SK-N-SH (cell line): Measurements from ENCODE around the gene MB21D2. TPM values are rescaled to one million over a fixed set of nuclear protein-coding genes. Genes with fewer than 3 reads are reported as not detected.

Experiments
- CTCF ChIA-PET: fragments of 300-600, 350-600 bp; formaldehyde crosslinking; extraction: SDS; loops from one replicate; lab custom pipeline; 2021; lab: Yijun Ruan, JAX
- POLR2A ChIA-PET: fragments of 350-600 bp; sonication (Branson Sonifier 250); formaldehyde crosslinking; extraction: SDS; loops from one replicate; lab custom pipeline; 2020; ENCODE audit warnings: antibody characterized with exemption, inconsistent platforms; lab: Yijun Ruan, JAX
- DNase-seq: peaks from one replicate; pipeline ENCODE4 v3.0.0; 2012
- H2AFZ ChIP-seq: fragments of 200-600 bp; sonication (generic); 2 replicates; pipeline ENCODE4 v1.8.1; 2016; ENCODE audit warnings: antibody characterized with exemption, mild to moderate bottlenecking, low read depth
- H3F3A ChIP-seq: fragments of 200-600 bp; sonication (generic); replicated peaks from 2 replicates; pipeline ENCODE3; 2016; ENCODE audit warnings: antibody characterized with exemption, mild to moderate bottlenecking; ENCODE audit not compliant: insufficient read depth
- H3K27ac ChIP-seq, 2 experiments: fragments of 200-500 bp in 1 of 2; fragments of 200-600 bp in 1 of 2; sonication (Bioruptor generic) in 1 of 2; sonication (generic), shearing (Covaris generic) in 1 of 2; 2 replicates each; pipeline versions ENCODE4 v1.5.1 to v1.6.1; 2014 to 2016; ENCODE audit warnings: low read depth in 2 of 2, inconsistent platforms in 1 of 2, low read length in 1 of 2, mild to moderate bottlenecking in 1 of 2, mixed read lengths in 1 of 2
- H3K27me3 ChIP-seq: fragments of 200-600 bp; sonication (generic), shearing (Covaris generic); 2 replicates; pipeline ENCODE4 v1.6.1; 2016; ENCODE audit warnings: mixed run types; ENCODE audit not compliant: insufficient read depth
- H3K36me3 ChIP-seq, 2 experiments: fragments of 200-500 bp in 1 of 2; fragments of 200-600 bp in 1 of 2; sonication (Bioruptor generic) in 1 of 2; sonication (generic) in 1 of 2; replicated peaks in 1 of 2; 2 replicates each; pipeline versions ENCODE3 to v1.5.1; 2014 to 2016; ENCODE audit warnings: low read length in 1 of 2, mild to moderate bottlenecking in 1 of 2; ENCODE audit not compliant: insufficient read depth in 2 of 2, control insufficient read depth in 1 of 2
- H3K4me1 ChIP-seq, 2 experiments: fragments of 200-500 bp in 1 of 2; fragments of 200-600 bp in 1 of 2; sonication (Bioruptor generic) in 1 of 2; sonication (generic), shearing (Covaris generic) in 1 of 2; 2 replicates each; pipeline versions ENCODE4 v1.5.1 to v1.6.1; 2014 to 2016; ENCODE audit warnings: low read depth in 1 of 2, low read length in 1 of 2, mixed run types in 1 of 2; ENCODE audit not compliant: insufficient read depth in 2 of 2, control insufficient read depth in 1 of 2
- H3K4me2 ChIP-seq: fragments of 200-600 bp; sonication (generic), shearing (Covaris generic); 2 replicates; pipeline ENCODE4 v1.6.1; 2017; ENCODE audit warnings: mixed run types
- H3K4me3 ChIP-seq, 2 experiments: fragments of 200-500 bp in 1 of 2; fragments of 200-600 bp in 1 of 2; sonication (Bioruptor generic) in 1 of 2; sonication (generic), shearing (Covaris generic) in 1 of 2; 2 replicates each; pipeline versions ENCODE4 v1.5.1 to v1.8.1; 2014 to 2016; ENCODE audit warnings: low read depth in 2 of 2, inconsistent platforms in 1 of 2, low read length in 1 of 2, mild to moderate bottlenecking in 1 of 2, mixed read lengths in 1 of 2, moderate library complexity in 1 of 2
- H3K79me2 ChIP-seq: fragments of 200-600 bp; sonication (generic); 2 replicates; pipeline ENCODE4 v1.8.1; 2017; ENCODE audit warnings: mild to moderate bottlenecking; ENCODE audit not compliant: insufficient read depth
- H3K9ac ChIP-seq: fragments of 200-600 bp; sonication (generic); 2 replicates; pipeline ENCODE4 v1.6.1; 2017; ENCODE audit warnings: mixed run types
- H3K9me2 ChIP-seq: fragments of 200-600 bp; sonication (generic); 2 replicates; pipeline ENCODE4 v1.6.1; 2017; ENCODE audit warnings: mixed run types
- H3K9me3 ChIP-seq: fragments of 200-600 bp; sonication (generic); 2 replicates; pipeline ENCODE4 v1.6.1; 2017; ENCODE audit warnings: mixed run types, mild to moderate bottlenecking, moderate library complexity
- H4K20me1 ChIP-seq: fragments of 200-600 bp; sonication (generic); 2 replicates; pipeline ENCODE4 v1.6.1; 2017; ENCODE audit warnings: mild to moderate bottlenecking, mixed run types; ENCODE audit not compliant: insufficient read depth
- CHD2 ChIP-seq: fragments of 150-350 bp; IDR thresholded peaks from 2 replicates; pipeline ENCODE4 v1.6.1; 2018; ENCODE audit warnings: low read length; ENCODE audit not compliant: partially characterized antibody
- EZH2phosphoT487 ChIP-seq: fragments of 200-600 bp; sonication (generic); IDR thresholded peaks from 2 replicates; pipeline ENCODE4 v1.6.1; 2017; ENCODE audit warnings: low read depth, mixed run types, mild to moderate bottlenecking, antibody characterized with exemption, moderate library complexity, borderline replicate concordance
- FOSL2 ChIP-seq: IDR thresholded peaks from 2 replicates; pipeline ENCODE4 v1.4.0; 2012; ENCODE audit warnings: low read depth, mild to moderate bottlenecking, moderate library complexity, borderline replicate concordance
- FOXJ3 ChIP-seq: sonication (generic); formaldehyde crosslinking; IDR thresholded peaks from 2 replicates; pipeline ENCODE4 v1.5.1; 2020; ENCODE audit warnings: mild to moderate bottlenecking, missing genetic modification reagents
- GABPA ChIP-seq: IDR thresholded peaks from 2 replicates; pipeline ENCODE4 v1.4.0; 2012; ENCODE audit warnings: low read depth, mild to moderate bottlenecking
- IRF3 ChIP-seq: fragments of 150-350 bp; IDR thresholded peaks from 2 replicates; pipeline ENCODE4 v1.6.1; 2016; ENCODE audit warnings: mild to moderate bottlenecking, low read depth, low read length
- JUND ChIP-seq: IDR thresholded peaks from 2 replicates; pipeline ENCODE4 v1.4.0; 2012
- MEF2A ChIP-seq: IDR thresholded peaks from 2 replicates; pipeline ENCODE4 v1.4.0; 2012; ENCODE audit warnings: low read depth, borderline replicate concordance
- POLR2AphosphoS5 ChIP-seq: IDR thresholded peaks from 2 replicates; pipeline ENCODE4 v1.6.1; 2012; ENCODE audit warnings: low read depth, low read length
- RAD21 ChIP-seq: IDR thresholded peaks from 2 replicates; pipeline ENCODE4 v1.6.1; 2012; ENCODE audit warnings: mild to moderate bottlenecking, low read length
- RCOR1 ChIP-seq: fragments of 150-350 bp; IDR thresholded peaks from 2 replicates; pipeline ENCODE4 v1.6.1; 2017; ENCODE audit warnings: antibody characterized with exemption, low read length
- RFX5 ChIP-seq: IDR thresholded peaks from 2 replicates; pipeline ENCODE4 v1.6.1; 2012; ENCODE audit warnings: mild to moderate bottlenecking, improper control_type of control experiment, low read length
- SIN3A ChIP-seq: IDR thresholded peaks from 2 replicates; pipeline ENCODE4 v1.6.1; 2012; ENCODE audit warnings: low read depth, mild to moderate bottlenecking, low read length, moderate library complexity, borderline replicate concordance
- TAF1 ChIP-seq: IDR thresholded peaks from 2 replicates; pipeline ENCODE4 v1.6.1; 2012; ENCODE audit warnings: low read depth, mild to moderate bottlenecking, low read length, moderate library complexity, borderline replicate concordance
- TCF12 ChIP-seq: IDR thresholded peaks from 2 replicates; pipeline ENCODE4 v1.4.0; 2012
- USF1 ChIP-seq: IDR thresholded peaks from 2 replicates; pipeline ENCODE4 v1.4.0; 2012; ENCODE audit warnings: low read depth, borderline replicate concordance
- USF2 ChIP-seq: fragments of 150-350 bp; IDR thresholded peaks from 2 replicates; pipeline ENCODE4 v1.6.1; 2017; ENCODE audit warnings: antibody characterized with exemption, low read length, low read depth, borderline replicate concordance
- YY1 ChIP-seq: IDR thresholded peaks from 2 replicates; pipeline ENCODE4 v1.4.0; 2012; ENCODE audit warnings: low read depth, mild to moderate bottlenecking
- ZBTB33 ChIP-seq: IDR thresholded peaks from 2 replicates; pipeline ENCODE4 v1.4.0; 2012; ENCODE audit warnings: low read depth, borderline replicate concordance
- WGBS: methylation state at CpG from one replicate; pipeline ENCODE4 v1.1.6; 2017; ENCODE audit warnings: low lambda C conversion rate; 5-methylcytosine and 5-hydroxymethylcytosine counted together
- polyA plus RNA-seq, 3 experiments: library from polyadenylated mRNA; depleted of rRNA; stranded (reverse); fragments of >200 nt; gene quantifications; 2 replicates each; pipeline ENCODE4 v1.2.3, GENCODE V29; 2012
- TF ChIP-seq, protein P1 (sequence below): IDR thresholded peaks from 2 replicates; pipeline ENCODE4; 2012

The MB21D2 gene
- polyA plus RNA-seq, 1 of the 3 experiments (the other 2 are of a cell fraction) = 12.7 TPM

DNA sequence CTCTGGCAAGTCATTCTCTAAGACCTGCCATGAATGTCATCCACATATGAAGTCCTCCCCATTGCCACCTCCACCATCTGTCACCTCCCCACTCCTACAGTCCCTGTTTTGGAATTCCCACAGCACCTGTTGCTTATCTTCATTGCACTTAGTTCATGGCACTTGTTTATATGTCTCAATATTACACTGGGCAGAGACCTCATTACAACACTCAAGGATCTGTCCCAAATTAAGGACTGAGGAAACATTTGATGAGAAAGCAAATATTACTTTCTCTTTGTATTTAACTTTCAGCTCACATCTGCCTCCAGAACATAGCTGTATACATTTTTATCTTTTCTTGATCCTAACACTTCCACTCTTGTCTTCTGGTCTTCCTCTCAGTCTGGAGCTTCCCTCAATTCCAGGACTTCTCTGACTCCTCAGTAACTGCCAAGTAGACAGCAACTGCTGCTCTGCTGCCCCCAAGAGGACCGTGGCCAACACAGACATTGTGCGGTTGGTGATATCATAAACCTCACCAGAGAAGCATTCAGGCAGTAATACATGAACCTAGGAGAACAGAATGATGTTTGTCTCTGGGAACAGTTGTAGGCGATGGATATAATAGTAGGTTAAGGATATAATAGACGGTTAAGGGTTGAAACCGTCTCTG, 145.3 kb downstream of the MB21D2 start (continued):
- TF ChIP-seq FOSL2 (no peak), SIN3A (no peak), USF1 (no peak), JUND (no peak)

- no peak overlapping the region for H3K9ac ChIP-seq
- no peaks in the 10 kb centered on the region for H3K9me2 ChIP-seq
- ChIA-PET CTCF (interaction anchor here (0.8 kb wide), 1 partner anchor 306 kb away, joined by 3 read pairs; no protein-coding TSS in a partner anchor), POLR2A (no interaction called here)
- TF ChIP-seq GABPA (no peak), SIN3A (no peak), FOXJ3 (CRISPR knock-in tag) (no peak), IRF3 (no peak), USF2 (no peak), EZH2phosphoT487 (no peak), CHD2 (no peak), ZBTB33 (no peak), JUND (no peak), RCOR1 (no peak), POLR2AphosphoS5 (no peak), MEF2A (no peak), RAD21 (no peak), TAF1 (no peak), YY1 (no peak), RFX5 (no peak), TCF12 (no peak)
- TF ChIP-seq, protein P1, sequence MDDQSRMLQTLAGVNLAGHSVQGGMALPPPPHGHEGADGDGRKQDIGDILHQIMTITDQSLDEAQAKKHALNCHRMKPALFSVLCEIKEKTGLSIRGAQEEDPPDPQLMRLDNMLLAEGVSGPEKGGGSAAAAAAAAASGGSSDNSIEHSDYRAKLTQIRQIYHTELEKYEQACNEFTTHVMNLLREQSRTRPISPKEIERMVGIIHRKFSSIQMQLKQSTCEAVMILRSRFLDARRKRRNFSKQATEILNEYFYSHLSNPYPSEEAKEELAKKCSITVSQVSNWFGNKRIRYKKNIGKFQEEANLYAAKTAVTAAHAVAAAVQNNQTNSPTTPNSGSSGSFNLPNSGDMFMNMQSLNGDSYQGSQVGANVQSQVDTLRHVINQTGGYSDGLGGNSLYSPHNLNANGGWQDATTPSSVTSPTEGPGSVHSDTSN = no peak
- no peak overlapping the region for H3K4me3 ChIP-seq
- no peaks in the 10 kb centered on the region for H4K20me1 ChIP-seq
- no peaks in the 10 kb centered on the region for H3K79me2 ChIP-seq
- no peaks in the 10 kb centered on the region for H3F3A ChIP-seq
- no peak overlapping the region for H3K4me2 ChIP-seq
- DNase-seq = no peak
- H3K27ac ChIP-seq = no peak overlapping the region
- no peaks in the 10 kb centered on the region for H3K36me3 ChIP-seq
- no peaks in the 10 kb centered on the region for H3K4me1 ChIP-seq
- no peak overlapping the region for H2AFZ ChIP-seq
- WGBS = 7% methylated on average over 6 of the region's 7 CpGs
- no peaks in the 10 kb centered on the region; the same call in 1 of the 2 replicates for H3K27me3 ChIP-seq
- H3K9me3 ChIP-seq = no peaks in the 10 kb centered on the region
Observed at GRCh38 chr3:192758654-192759053, 159.0 kb downstream of the MB21D2 start.
